CD4-positive, alpha-beta T cell treated with Interleukin-12 subunit alpha and Interleukin-12 subunit beta, for 1 hour (primary cell): ENCODE results near the gene ARHGEF16.

Experiments used
- DNase-seq: peaks from one replicate; pipeline ENCODE4 v3.0.0-alpha.2; 2020

The ARHGEF16 gene

GRCh38 chr1:3469849-3470649, 15.6 kb downstream of the ARHGEF16 start:
- no peak for DNase-seq

GRCh38 chr1:3470650-3471355, 16.3 kb downstream of the ARHGEF16 start:
- no peak for DNase-seq

GRCh38 chr1:3471356-3472087, 17.1 kb downstream of the ARHGEF16 start:
- no peak for DNase-seq

- DNase-seq = no peak
These were observed 17.8 kb downstream of the ARHGEF16 start for GRCh38 chr1:3472088-3472850.

GRCh38 chr1:3472906-3473305, 18.4 kb downstream of the ARHGEF16 start:
- DNase-seq = no peak

GRCh38 chr1:3473381-3473844, 18.9 kb downstream of the ARHGEF16 start:
- DNase-seq = no peak

GRCh38 chr1:3474016-3474415, 19.6 kb downstream of the ARHGEF16 start:
- DNase-seq = no peak

GRCh38 chr1:3474421-3474820, 20.0 kb downstream of the ARHGEF16 start:
- DNase-seq = no peak

- no peak for DNase-seq
These were observed 21.5 kb downstream of the ARHGEF16 start for GRCh38 chr1:3475839-3476573.

GRCh38 chr1:3476666-3477065, 22.2 kb downstream of the ARHGEF16 start:
- DNase-seq = no peak

- no peak for DNase-seq
These were observed 23.0 kb downstream of the ARHGEF16 start for GRCh38 chr1:3477241-3477995.

- no peak for DNase-seq
These were observed 23.7 kb downstream of the ARHGEF16 start for GRCh38 chr1:3478187-3478586.

GRCh38 chr1:3479511-3480368, 25.3 kb downstream of the ARHGEF16 start:
- DNase-seq = no peak

- DNase-seq = no peak
These were observed 25.9 kb downstream of the ARHGEF16 start for GRCh38 chr1:3480369-3480719.

- DNase-seq = no peak
These were observed 26.6 kb downstream of the ARHGEF16 start for GRCh38 chr1:3481046-3481445.

GRCh38 chr1:3481836-3482375, 27.4 kb downstream of the ARHGEF16 start:
- DNase-seq = no peak

GRCh38 chr1:3482378-3482849, 27.9 kb downstream of the ARHGEF16 start:
- DNase-seq = no peak

- DNase-seq = no peak
These were observed 28.9 kb downstream of the ARHGEF16 start for GRCh38 chr1:3483380-3483779.

GRCh38 chr1:3483801-3484444, 29.5 kb downstream of the ARHGEF16 start:
- peak; percentile 30 for DNase-seq
